GM23248 (cell line): ENCODE measurements around the gene TLK1. TPM values are rescaled to one million over a fixed set of nuclear protein-coding genes. Genes with fewer than 3 reads are reported as not detected.
"Not testable (repeated sequence)": the region's sequence is repeated elsewhere in the genome, so short reads cannot be mapped to it uniquely, and the experiment has no call there.

Source experiments
- DNase-seq: peaks from one replicate; pipeline ENCODE4 v3.0.0-alpha.2; 2015
- H2AFZ ChIP-seq: fragments of 200-600 bp; sonication (generic); 2 replicates; pipeline ENCODE4 v1.6.1; 2016; ENCODE audit warnings: antibody characterized with exemption
- H3F3A ChIP-seq: fragments of 200-600 bp; sonication (generic); 2 replicates; pipeline ENCODE4 v1.6.1; 2016; ENCODE audit warnings: mild to moderate bottlenecking, antibody characterized with exemption, mixed run types; ENCODE audit not compliant: insufficient read depth
- H3K27ac ChIP-seq: fragments of 200-600 bp; sonication (generic); 2 replicates; pipeline ENCODE4 v1.5.1; 2016; ENCODE audit warnings: mild to moderate bottlenecking
- H3K27me3 ChIP-seq: fragments of 200-600 bp; sonication (generic); replicated peaks from 2 replicates; pipeline ENCODE4 v1.6.1; 2016; ENCODE audit warnings: mild to moderate bottlenecking; ENCODE audit not compliant: insufficient read depth
- H3K36me3 ChIP-seq: fragments of 200-600 bp; sonication (generic); 2 replicates; pipeline ENCODE4 v1.6.1; 2016; ENCODE audit warnings: low read depth, mild to moderate bottlenecking
- H3K4me1 ChIP-seq: fragments of 200-600 bp; sonication (generic); 2 replicates; pipeline ENCODE4 v1.6.1; 2016; ENCODE audit warnings: mild to moderate bottlenecking; ENCODE audit not compliant: insufficient read depth
- H3K4me2 ChIP-seq: fragments of 200-600 bp; sonication (generic); one replicate; pipeline ENCODE4 v1.6.1; 2016; ENCODE audit warnings: mild to moderate bottlenecking; ENCODE audit not compliant: unreplicated experiment
- H3K4me3 ChIP-seq: fragments of 200-600 bp; sonication (generic); 2 replicates; pipeline ENCODE4 v1.5.1; 2016; ENCODE audit warnings: mild to moderate bottlenecking
- H3K79me2 ChIP-seq: fragments of 200-600 bp; sonication (generic); 2 replicates; pipeline ENCODE4 v1.6.1; 2016; ENCODE audit warnings: mild to moderate bottlenecking; ENCODE audit not compliant: insufficient read depth
- H3K9ac ChIP-seq: fragments of 200-600 bp; sonication (generic); 2 replicates; pipeline ENCODE4 v1.6.1; 2016; ENCODE audit warnings: mild to moderate bottlenecking
- H3K9me2 ChIP-seq: fragments of 200-600 bp; sonication (generic); 2 replicates; pipeline ENCODE4 v1.6.1; 2016; ENCODE audit warnings: mixed run types, mild to moderate bottlenecking, moderate library complexity; ENCODE audit not compliant: insufficient read depth
- H3K9me3 ChIP-seq: fragments of 200-600 bp; sonication (generic); one replicate; pipeline ENCODE4 v1.6.1; 2017; ENCODE audit warnings: low read depth
- H4K20me1 ChIP-seq: fragments of 200-600 bp; sonication (generic); 2 replicates; pipeline ENCODE4 v1.6.0; 2016; ENCODE audit not compliant: insufficient read depth
- EZH2 ChIP-seq: fragments of 200-600 bp; sonication (generic); IDR thresholded peaks from 2 replicates; pipeline ENCODE4 v1.6.1; 2018; ENCODE audit warnings: antibody characterized with exemption, mild to moderate bottlenecking; ENCODE audit not compliant: insufficient read depth, poor library complexity, severe bottlenecking
- EZH2phosphoT487 ChIP-seq: fragments of 200-600 bp; sonication (generic); IDR thresholded peaks from 2 replicates; pipeline ENCODE4 v1.6.1; 2018; ENCODE audit warnings: antibody characterized with exemption, moderate library complexity, mild to moderate bottlenecking, low read depth; ENCODE audit not compliant: insufficient read depth
- WGBS, 2 experiments: methylation state at CpG; one replicate each; pipeline ENCODE4 v1.1.6; 2015 to 2017; ENCODE audit warnings: low lambda C conversion rate in 2 of 2, low coverage in 1 of 2; ENCODE audit errors: missing lambda C conversion rate in 2 of 2; 5-methylcytosine and 5-hydroxymethylcytosine counted together
- in situ Hi-C: fragments of 300-500 bp; cut with MboI; formaldehyde crosslinking; loops from 2 replicates; pipeline ENCODE4 v1.15.0; 2020
- polyA plus RNA-seq: library from polyadenylated mRNA; unstranded; fragments of >200 nt; fragmentation: Nextera tagmentation; extraction: Ambion mirVana; gene quantifications from 2 replicates; pipeline ENCODE4 v1.2.1, GENCODE V29; 2016
- total RNA-seq: library from RNA; depleted of rRNA; stranded (reverse); fragments of >200 nt; shearing (Covaris generic); gene quantifications from 2 replicates; pipeline ENCODE4 v1.2.3, GENCODE V29; 2014

The TLK1 gene
- total and polyA plus RNA-seq, 2 experiments from 2014 or later, result 9.6 to 25.6 TPM

DNA sequence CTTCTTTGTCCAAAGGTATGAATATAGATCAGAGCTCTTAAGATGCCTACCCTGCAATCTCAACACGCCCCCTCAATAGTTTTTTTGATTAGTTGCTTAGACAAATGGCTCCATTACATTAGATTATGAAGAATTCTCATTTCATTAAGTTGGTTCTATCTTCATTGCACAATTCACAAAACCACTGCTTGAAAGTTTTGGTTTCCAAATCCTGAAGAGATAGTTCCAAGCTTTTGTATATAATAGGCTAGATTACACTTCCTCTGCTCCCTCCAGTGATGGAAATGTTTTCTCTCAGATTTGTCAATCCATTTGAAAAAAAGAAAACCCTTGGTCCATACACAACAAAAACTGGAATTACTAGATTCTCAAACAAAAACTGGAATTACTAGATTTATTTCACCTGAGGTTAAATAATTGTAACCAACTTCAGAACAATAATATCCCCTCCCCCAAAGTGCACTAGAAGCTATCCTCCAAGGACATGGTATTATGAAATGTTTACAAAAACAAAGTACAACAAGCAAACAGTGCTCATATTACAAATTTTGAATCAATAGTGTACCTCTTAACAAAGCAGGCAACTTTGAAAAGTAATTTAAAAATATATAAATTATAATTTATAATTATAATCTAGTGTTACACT lies 6.8 kb upstream of the TLK1 start:
- no peaks in the 10 kb centered on the region for H3K9me3 ChIP-seq

DNA sequence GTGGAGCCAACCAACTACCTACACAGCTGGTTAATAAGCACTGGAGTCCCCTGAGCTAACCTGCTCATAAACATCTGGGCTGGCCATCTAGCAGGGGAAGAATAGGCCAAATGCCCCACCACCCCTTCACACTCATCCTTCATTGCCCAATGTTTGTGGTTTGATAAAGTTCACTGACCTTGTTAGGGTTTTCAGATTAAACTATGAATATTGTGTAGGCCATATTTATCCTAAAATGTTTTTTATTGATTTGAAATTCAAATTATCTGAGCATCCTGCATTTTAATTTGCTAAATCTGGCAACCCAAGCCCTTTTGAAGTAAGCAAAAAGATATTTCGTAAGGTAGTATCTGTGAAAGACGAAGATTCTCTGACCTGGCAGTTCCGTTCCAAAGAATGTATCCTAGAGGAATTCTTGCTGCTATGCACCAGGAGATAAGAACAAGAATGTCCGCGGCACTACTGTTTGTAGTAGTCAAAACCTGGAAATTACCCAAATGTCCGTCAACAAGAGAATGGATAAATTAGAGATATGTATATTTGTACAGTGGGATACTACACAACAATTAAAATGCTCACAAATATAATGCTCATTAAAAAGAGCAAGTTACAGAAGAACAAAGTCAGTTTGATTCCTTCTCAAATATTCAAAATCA lies 5.8 kb upstream of the TLK1 start:
- Histone ChIP-seq H3F3A (peaks cover 5% of the 10 kb centered on the region; the same call in 1 of the 2 replicates), H2AFZ (no peak overlapping the region), H3K9me3 (no peaks in the 10 kb centered on the region), H3K9ac (no peak overlapping the region), H3K27ac (no peak overlapping the region), H3K36me3 (no peaks in the 10 kb centered on the region), H3K4me1 (no peaks in the 10 kb centered on the region), H3K4me3 (no peak overlapping the region), H3K27me3 (no peaks in the 10 kb centered on the region), H3K79me2 (no peaks in the 10 kb centered on the region), H4K20me1 (no peaks in the 10 kb centered on the region), H3K9me2 (no peaks in the 10 kb centered on the region), H3K4me2 (no peak overlapping the region)
- 96% methylated on average over 6 of the region's 6 CpGs for WGBS, 2 experiments
- TF ChIP-seq EZH2phosphoT487, result no peak
- in situ Hi-C loops, result loop anchor here (25.0 kb wide), 1 partner anchor 246 kb away; no protein-coding TSS in a partner anchor
- no peak for DNase-seq

More for the DNA sequence above, 6.8 kb upstream of the TLK1 start:
- H3K36me3 ChIP-seq, result no peaks in the 10 kb centered on the region
- H3F3A ChIP-seq, result no peaks in the 10 kb centered on the region
- H3K4me2 ChIP-seq, result no peak overlapping the region
- no peak overlapping the region for H3K27ac ChIP-seq
- WGBS, 2 experiments, result 58 to 65% methylated on average over 1 of the region's 1 CpG
- no peak for TF ChIP-seq EZH2phosphoT487
- no peak for TF ChIP-seq EZH2
- H3K4me1 ChIP-seq, result no peaks in the 10 kb centered on the region
- no peaks in the 10 kb centered on the region for H3K9me2 ChIP-seq
- in situ Hi-C loops, result loop anchor here (25.0 kb wide), 1 partner anchor 245 kb away; no protein-coding TSS in a partner anchor
- H3K4me3 ChIP-seq, result no peak overlapping the region
- no peaks in the 10 kb centered on the region for H4K20me1 ChIP-seq
- DNase-seq, result no peak
- H2AFZ ChIP-seq, result no peak overlapping the region
- H3K79me2 ChIP-seq, result no peaks in the 10 kb centered on the region
- no peak overlapping the region for H3K9ac ChIP-seq
- no peaks in the 10 kb centered on the region for H3K27me3 ChIP-seq

DNA sequence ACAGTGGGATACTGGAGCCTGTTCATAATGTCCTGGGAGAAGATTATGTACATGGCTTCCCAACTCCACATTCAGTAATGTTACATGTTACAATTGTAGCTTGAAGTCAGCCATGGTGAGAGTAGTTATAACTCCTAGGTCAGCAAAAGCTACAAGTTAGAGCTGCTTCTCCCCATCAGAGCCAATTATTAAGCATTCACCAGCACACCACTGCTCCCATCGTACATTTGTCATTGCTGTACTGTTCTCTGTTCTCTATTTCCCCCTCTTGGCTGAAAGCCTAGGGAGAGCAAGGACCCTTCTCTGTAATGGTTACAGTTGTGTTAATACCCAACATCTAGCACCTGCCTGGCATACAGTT lies 5.3 kb upstream of the TLK1 start:
- Histone ChIP-seq H3K4me1 (no peaks in the 10 kb centered on the region), H2AFZ (no peak overlapping the region), H3K27ac (no peak overlapping the region), H3K9me2 (no peaks in the 10 kb centered on the region), H3K4me3 (no peak overlapping the region), H3K27me3 (no peaks in the 10 kb centered on the region), H3K36me3 (no peaks in the 10 kb centered on the region), H3K9ac (no peak overlapping the region), H4K20me1 (no peaks in the 10 kb centered on the region), H3F3A (peaks cover 8% of the 10 kb centered on the region; the same call in 1 of the 2 replicates), H3K79me2 (no peaks in the 10 kb centered on the region), H3K4me2 (no peak overlapping the region), H3K9me3 (no peaks in the 10 kb centered on the region)
- DNase-seq, result no peak
- TF ChIP-seq EZH2 (no peak), EZH2phosphoT487 (no peak)
- in situ Hi-C loops, result loop anchor here (25.0 kb wide), 1 partner anchor 246 kb away; no protein-coding TSS in a partner anchor
- WGBS, 2 experiments, result 88 to 91% methylated on average over 1 of the region's 1 CpG

DNA sequence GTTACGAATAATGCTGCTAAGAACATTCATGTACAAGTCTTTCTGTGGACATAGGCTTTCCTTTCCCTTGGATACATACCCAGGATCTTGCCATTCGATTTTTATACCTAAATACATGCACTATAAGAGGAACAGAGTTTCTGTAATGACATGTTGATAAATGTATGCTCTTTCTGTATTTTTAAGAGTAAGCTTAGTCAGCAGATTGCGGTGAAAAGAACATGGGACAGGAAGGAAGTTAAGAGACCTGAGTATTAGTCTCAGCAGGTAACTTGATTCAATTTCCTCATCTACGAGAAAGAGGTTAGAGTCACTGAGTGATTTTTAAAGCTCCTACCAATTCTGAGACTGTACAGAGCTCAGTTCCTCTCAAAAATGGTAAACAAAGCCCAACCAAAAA lies 2.6 kb upstream of the TLK1 start:
- H3K9ac ChIP-seq, result no peak overlapping the region
- 94% methylated on average over 4 of the region's 4 CpGs for WGBS, 2 experiments
- no peaks in the 10 kb centered on the region for H3K27me3 ChIP-seq
- in situ Hi-C loops, result loop anchor here (25.0 kb wide), 1 partner anchor 249 kb away; no protein-coding TSS in a partner anchor
- H3K36me3 ChIP-seq, result no peaks in the 10 kb centered on the region
- no peak for DNase-seq
- peaks cover 22% of the 10 kb centered on the region; the same call in 1 of the 2 replicates for H3F3A ChIP-seq
- H4K20me1 ChIP-seq, result peaks cover 3% of the 10 kb centered on the region; the same call in 1 of the 2 replicates
- peaks cover 16% of the 10 kb centered on the region for H3K79me2 ChIP-seq
- H3K4me1 ChIP-seq, result peaks cover 7% of the 10 kb centered on the region
- H3K9me3 ChIP-seq, result no peaks in the 10 kb centered on the region
- no peak overlapping the region for H3K27ac ChIP-seq
- H3K4me2 ChIP-seq, result no peak overlapping the region
- TF ChIP-seq EZH2phosphoT487, result no peak
- no peak for TF ChIP-seq EZH2
- H3K4me3 ChIP-seq, result no peak overlapping the region
- H3K9me2 ChIP-seq, result no peaks in the 10 kb centered on the region
- no peak overlapping the region for H2AFZ ChIP-seq

DNA sequence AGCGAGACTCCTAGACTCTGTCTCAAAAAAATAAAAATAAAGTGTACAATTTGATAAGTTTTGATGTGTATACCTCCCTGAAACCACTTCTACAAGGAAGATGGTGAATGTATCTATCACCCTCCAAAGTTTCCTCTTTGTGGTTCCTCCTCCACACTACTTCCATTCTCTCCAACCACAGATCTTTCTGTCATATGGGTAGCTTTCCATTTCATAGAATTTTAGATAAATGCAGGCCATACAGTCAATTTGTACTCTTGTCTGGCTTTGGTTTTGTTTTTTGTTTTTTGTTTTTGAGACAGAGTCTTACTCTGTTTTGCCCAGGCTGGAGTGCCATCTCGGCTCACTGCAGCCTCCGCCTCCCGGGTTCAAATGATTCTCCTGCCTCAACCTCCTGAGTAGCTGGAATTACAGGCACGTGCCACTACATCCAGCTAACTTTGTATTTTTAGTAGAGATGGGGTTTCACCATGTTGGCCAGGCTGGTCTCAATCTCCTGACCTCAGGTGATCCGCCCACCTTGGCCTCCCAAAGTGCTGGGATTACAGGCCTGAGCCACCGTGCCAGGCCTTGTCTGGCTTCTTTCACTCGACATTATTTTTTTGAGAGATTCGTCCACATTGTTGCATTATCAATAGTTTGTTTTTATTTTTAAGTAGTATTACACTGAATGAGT lies 2.0 kb upstream of the TLK1 start:
- H3K27me3 ChIP-seq, H3K4me3 ChIP-seq, H3K9me3 ChIP-seq, H3K9me2 ChIP-seq, H4K20me1 ChIP-seq, H3K27ac ChIP-seq, H3K4me2 ChIP-seq, DNase-seq, H3K36me3 ChIP-seq, H2AFZ ChIP-seq, H3K9ac ChIP-seq: not testable (repeated sequence)
- in situ Hi-C loops, result loop anchor here (25.0 kb wide), 1 partner anchor 250 kb away; no protein-coding TSS in a partner anchor
- 95 to 96% methylated on average over 9 of the region's 9 CpGs for WGBS, 2 experiments
- peaks cover 22% of the 10 kb centered on the region for H3K79me2 ChIP-seq
- H3K4me1 ChIP-seq, result peaks cover 13% of the 10 kb centered on the region
- peaks cover 22% of the 10 kb centered on the region; the same call in 1 of the 2 replicates for H3F3A ChIP-seq
